Measurements from ENCODE around the gene DNAJB2. TPM values are rescaled to one million over a fixed set of nuclear protein-coding genes. Genes with fewer than 3 reads are reported as not detected.

DNAJB2 gene
- total and polyA plus RNA-seq, 2 of the 8 experiments (the other 6 are each of a cell fraction or from before 2014, with no cell fraction given): 21.0 to 26.3 TPM

GRCh38 chr2:219309278-219309677 lies 30.1 kb downstream of the DNAJB2 start, which contains the start of gene PTPRN:
Gene PTPRN (minus strand): TSS chr2:219309401. CDS start chr2:219309332, 69 bp downstream.
- H3K9ac ChIP-seq (replicated peaks in 1 of 4; ENCODE audit: extremely low read depth in 1 of 4, low read depth in 3 of 4, low read length in 3 of 4): no peak within 1 kb of the TSS
- H2BK5ac ChIP-seq (ENCODE audit: low read depth, low read length): no peak within 1 kb of the TSS; the same call in 1 of the 2 replicates
- H3K79me1 ChIP-seq (ENCODE audit: low read depth, low read length): no peaks in the 10 kb centered on the region
- H4K91ac ChIP-seq (replicated peaks; ENCODE audit: insufficient read length, low read length): no peak within 1 kb of the TSS
- H2BK20ac ChIP-seq (ENCODE audit: low read length): no peak within 1 kb of the TSS; the same call in none of the 2 replicates
- 4% methylated on average over 26 of the region's 37 CpGs; no CpG with 5 or more reads in 1 of the 2 experiments for WGBS, 2 experiments (ENCODE audit: extremely low coverage in 1 of 2, insufficient coverage in 1 of 2, insufficient read length in 1 of 2, insufficient replicate concordance in 2 of 2, low coverage in 1 of 2, low lambda C conversion rate in 2 of 2, missing lambda C conversion rate in 1 of 2)
- no peak within 1 kb of the TSS for H3K14ac ChIP-seq (ENCODE audit: insufficient read length)
- H3K4me1 ChIP-seq (replicated peaks in 1 of 4; ENCODE audit: control insufficient read depth in 3 of 4, insufficient read depth in 4 of 4, low read length in 3 of 4): peaks cover 0 to 9% (median 4%) of the 10 kb centered on the region in 4 experiments; a peak in 5 of 7 replicates
- no peaks in the 10 kb centered on the region for H3K79me2 ChIP-seq (ENCODE audit: control insufficient read depth in 1 of 2, insufficient read depth in 2 of 2, low read length in 2 of 2)
- H3K4ac ChIP-seq (replicated peaks; ENCODE audit: insufficient read length, low read depth, low read length): no peak within 1 kb of the TSS
- H2BK15ac ChIP-seq (ENCODE audit: low read length): no peak within 1 kb of the TSS
- peak within 1 kb of the TSS; percentile 85 to 90 for H3K4me2 ChIP-seq (ENCODE audit: insufficient read depth in 1 of 2, low read depth in 2 of 2, low read length in 2 of 2)
- peak within 1 kb of the TSS; percentile 84; the same call in 1 of the 2 replicates for H3K18ac ChIP-seq (ENCODE audit: extremely low read depth, low read length)
- no peak for FAIRE-seq
- peak in 1 of 2 experiments; percentile 84 for DNase-seq (ENCODE audit: low read depth in 1 of 2, low spot score in 2 of 2)
- H4K8ac ChIP-seq (ENCODE audit: extremely low read depth, insufficient read depth, low read length): no peak within 1 kb of the TSS; the same call in 1 of the 2 replicates
- peaks cover 11% of the 10 kb centered on the region; the same call in 1 of the 2 replicates for H3K23me2 ChIP-seq (ENCODE audit: low read depth, low read length)
- H3K9me3 ChIP-seq (ENCODE audit: insufficient read depth in 2 of 2, low read depth in 1 of 2, low read length in 1 of 2): no peaks in the 10 kb centered on the region
- CTCF ChIA-PET (ENCODE audit: partially characterized antibody): interaction anchor here (1.0 to 13.4 kb wide), 8 partner anchors 10 to 287 kb away, joined by 3 to 82 read pairs (median 4); no protein-coding TSS in a partner anchor
- H3K23ac ChIP-seq (ENCODE audit: insufficient read length): no peak within 1 kb of the TSS
- H3K27ac ChIP-seq (ENCODE audit: low read depth, low read length): no peak within 1 kb of the TSS
- H2AFZ ChIP-seq (ENCODE audit: low read length): no peak within 1 kb of the TSS
- H4K20me1 ChIP-seq (replicated peaks in 1 of 2; ENCODE audit: control insufficient read depth in 1 of 2, insufficient read depth in 2 of 2, low read length in 2 of 2): peaks cover 0 to 1% of the 10 kb centered on the region in 2 experiments
- no peak within 1 kb of the TSS for H3K56ac ChIP-seq (replicated peaks; ENCODE audit: insufficient read length, low read depth, low read length)
- no peaks in the 10 kb centered on the region for H3K36me3 ChIP-seq (ENCODE audit: control insufficient read depth in 2 of 4, insufficient read depth in 4 of 4, low read length in 3 of 4)
- H4K5ac ChIP-seq (ENCODE audit: insufficient read length, low read depth, low read length): no peak within 1 kb of the TSS
- TF ChIP-seq, protein P1, sequence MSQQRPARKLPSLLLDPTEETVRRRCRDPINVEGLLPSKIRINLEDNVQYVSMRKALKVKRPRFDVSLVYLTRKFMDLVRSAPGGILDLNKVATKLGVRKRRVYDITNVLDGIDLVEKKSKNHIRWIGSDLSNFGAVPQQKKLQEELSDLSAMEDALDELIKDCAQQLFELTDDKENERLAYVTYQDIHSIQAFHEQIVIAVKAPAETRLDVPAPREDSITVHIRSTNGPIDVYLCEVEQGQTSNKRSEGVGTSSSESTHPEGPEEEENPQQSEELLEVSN (IDR thresholded peaks at IDR 0.05): peak; percentile 33
- TF ChIP-seq, protein P2, sequence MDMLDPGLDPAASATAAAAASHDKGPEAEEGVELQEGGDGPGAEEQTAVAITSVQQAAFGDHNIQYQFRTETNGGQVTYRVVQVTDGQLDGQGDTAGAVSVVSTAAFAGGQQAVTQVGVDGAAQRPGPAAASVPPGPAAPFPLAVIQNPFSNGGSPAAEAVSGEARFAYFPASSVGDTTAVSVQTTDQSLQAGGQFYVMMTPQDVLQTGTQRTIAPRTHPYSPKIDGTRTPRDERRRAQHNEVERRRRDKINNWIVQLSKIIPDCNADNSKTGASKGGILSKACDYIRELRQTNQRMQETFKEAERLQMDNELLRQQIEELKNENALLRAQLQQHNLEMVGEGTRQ (IDR thresholded peaks at IDR 0.05; ENCODE audit: low read length): no peak
- TF ChIP-seq CEBPB (IDR thresholded peaks at IDR 0.05; ENCODE audit: low read depth, low read length) (peak; percentile 84), JUN (IDR thresholded peaks at IDR 0.05; ENCODE audit: low read depth, low read length) (no peak), CREB1 (IDR thresholded peaks at IDR 0.05) (peak; percentile 96), JUND (IDR thresholded peaks at IDR 0.05; ENCODE audit: low read length) (peak; percentile 45; the same call in 1 of the 2 replicates), TAF1 (IDR thresholded peaks at IDR 0.05; ENCODE audit: low read depth, low read length) (no peak), TEAD4 (IDR thresholded peaks at IDR 0.05; ENCODE audit: low read depth, low read length) (0 out of 2 replicates have a peak, but pooled peaks have one; percentile 5)
- POLR2A ChIA-PET (ENCODE audit: partially characterized antibody): interaction anchor here (1.1 to 3.3 kb wide), 5 partner anchors 12 to 90 kb away, joined by 3 to 12 read pairs (median 6); partner anchors contain the start of genes ABCB6 and DNAJB2
- H3K4me3 ChIP-seq (ENCODE audit: extremely low read depth in 1 of 4, insufficient read depth in 2 of 4, low read depth in 3 of 4, low read length in 4 of 4): peak within 1 kb of the TSS; percentile 38 to 74 (median 44)
- H3K27me3 ChIP-seq (replicated peaks in 1 of 4; ENCODE audit: control insufficient read depth in 3 of 4, extremely low read depth in 1 of 4, insufficient read depth in 3 of 4, low read length in 3 of 4): peaks cover 0 to 14% (median 12%) of the 10 kb centered on the region in 4 experiments; a peak in 4 of 7 replicates
- H2BK12ac ChIP-seq (ENCODE audit: low read depth, low read length): peak within 1 kb of the TSS; percentile 91; the same call in 1 of the 2 replicates
- H2BK120ac ChIP-seq (replicated peaks; ENCODE audit: low read depth, low read length): no peak within 1 kb of the TSS
- H2AK5ac ChIP-seq (ENCODE audit: low read depth, low read length): peak within 1 kb of the TSS; percentile 84

Measured in H1 (cell line).